Kidney tubule cell (primary cell): Measurements from ENCODE around the gene SYCN.

Source experiments
- DNase-seq: peaks from one replicate; pipeline ENCODE4 v3.0.0-alpha.2; 2018; ENCODE audit warnings: low spot score

The SYCN gene

GRCh38 chr19:39194832-39195542, 9.1 kb downstream of the SYCN start:
- DNase-seq, result peak; percentile 33

- DNase-seq, result peak; percentile 15
Measured at GRCh38 chr19:39193803-39194202, 10.3 kb downstream of the SYCN start.

DNA sequence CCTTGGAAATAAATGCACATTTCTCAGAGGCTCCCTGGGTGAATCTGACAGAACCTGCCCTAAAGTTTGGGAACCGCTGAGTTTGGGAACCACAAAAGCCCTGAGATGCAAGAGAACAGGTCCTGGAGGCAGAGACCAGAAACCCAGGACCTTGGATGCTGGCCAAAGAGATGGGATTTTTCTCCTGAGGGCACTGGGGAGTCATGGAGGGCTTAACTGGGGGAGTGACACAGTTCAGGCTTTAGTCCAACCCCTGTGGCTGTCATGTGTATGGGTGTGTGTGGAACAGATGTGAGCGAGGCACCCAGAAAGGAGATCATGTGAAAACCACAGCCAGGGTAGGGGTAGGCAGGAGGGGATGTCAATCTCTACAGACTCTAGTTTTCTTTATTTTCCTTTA, 11.2 kb downstream of the SYCN start:
- no peak for DNase-seq

- no peak for DNase-seq
Measured at GRCh38 chr19:39190768-39191167, 13.3 kb downstream of the SYCN start.

GRCh38 chr19:39188960-39189359, 15.1 kb downstream of the SYCN start:
- DNase-seq, result no peak

- no peak for DNase-seq
Measured at GRCh38 chr19:39187552-39187943, 16.5 kb downstream of the SYCN start.

DNA sequence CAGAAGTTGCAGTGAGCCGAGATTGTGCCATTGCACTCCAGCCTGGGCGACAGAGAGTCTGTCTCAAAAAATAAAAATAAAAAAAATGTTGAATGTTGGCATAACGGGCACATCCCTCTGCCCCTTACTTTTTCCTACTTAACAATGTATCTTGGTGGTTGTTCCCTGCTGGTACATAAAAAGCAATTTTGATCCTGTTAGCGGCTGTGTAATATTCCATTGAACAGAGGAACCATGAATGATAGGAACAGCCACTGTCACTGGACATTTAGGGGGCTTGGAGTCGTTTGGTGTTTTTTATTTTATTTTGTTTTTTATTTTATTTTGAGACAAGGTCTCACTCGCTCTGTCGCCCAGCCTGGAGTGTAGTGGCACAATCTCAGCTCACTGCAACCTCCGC, 17.7 kb downstream of the SYCN start:
- no peak for DNase-seq

- DNase-seq, result no peak
Measured at GRCh38 chr19:39183104-39183503, 21.0 kb downstream of the SYCN start.

DNA sequence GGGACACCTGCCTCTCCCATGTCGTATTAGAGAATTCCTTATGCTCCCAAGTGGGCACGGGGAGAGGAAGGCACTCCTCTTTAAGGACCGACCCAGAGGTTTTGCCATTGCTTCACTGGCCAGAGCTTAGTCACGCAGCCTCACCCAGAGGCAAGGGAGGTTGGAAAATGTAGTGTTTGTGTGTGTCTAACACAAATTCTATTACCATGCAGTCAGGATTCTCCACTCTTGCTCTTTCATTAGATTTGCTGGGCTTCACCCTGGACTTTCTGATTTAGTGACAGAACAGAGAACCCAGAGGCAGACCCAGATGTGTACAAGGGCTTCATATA, 21.9 kb downstream of the SYCN start:
- DNase-seq, result no peak

DNA sequence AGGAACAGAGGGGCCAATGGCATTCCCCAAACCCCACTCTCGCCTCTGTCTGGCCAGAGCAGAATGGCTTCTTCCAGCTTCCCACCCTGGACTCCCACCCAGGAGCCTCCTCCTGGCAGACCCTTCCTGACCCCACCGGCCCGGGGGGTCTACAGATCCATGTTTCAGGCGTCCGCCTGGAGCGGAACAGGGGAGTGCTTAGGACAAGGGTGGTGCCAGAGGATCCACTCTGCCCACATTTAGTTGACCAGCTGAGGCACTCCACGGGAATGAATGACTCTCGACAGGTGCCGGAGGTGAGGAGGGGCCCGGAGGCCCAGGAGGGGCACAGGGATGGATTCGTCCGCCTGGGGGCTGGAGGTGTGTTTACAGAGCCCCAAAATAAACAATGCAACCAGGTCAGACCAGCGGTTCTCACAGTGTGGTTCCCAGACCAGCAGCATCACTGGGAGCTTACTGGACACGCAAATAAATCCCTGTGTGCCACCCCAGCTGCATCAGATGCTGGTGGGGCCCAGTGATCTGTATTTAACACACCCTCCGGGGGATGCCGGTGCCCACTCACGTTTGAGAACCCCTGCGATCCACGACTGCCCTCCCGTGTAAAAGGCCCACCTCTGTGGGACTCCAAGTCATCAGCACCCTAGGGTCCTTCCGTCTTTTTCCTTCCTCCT, 22.4 kb downstream of the SYCN start:
- DNase-seq, result no peak

- DNase-seq, result no peak
Measured at GRCh38 chr19:39180749-39181148, 23.3 kb downstream of the SYCN start.

- DNase-seq, result no peak
Measured at GRCh38 chr19:39179754-39180153, 24.3 kb downstream of the SYCN start.

GRCh38 chr19:39178296-39179006, 25.6 kb downstream of the SYCN start:
- DNase-seq, result no peak

DNA sequence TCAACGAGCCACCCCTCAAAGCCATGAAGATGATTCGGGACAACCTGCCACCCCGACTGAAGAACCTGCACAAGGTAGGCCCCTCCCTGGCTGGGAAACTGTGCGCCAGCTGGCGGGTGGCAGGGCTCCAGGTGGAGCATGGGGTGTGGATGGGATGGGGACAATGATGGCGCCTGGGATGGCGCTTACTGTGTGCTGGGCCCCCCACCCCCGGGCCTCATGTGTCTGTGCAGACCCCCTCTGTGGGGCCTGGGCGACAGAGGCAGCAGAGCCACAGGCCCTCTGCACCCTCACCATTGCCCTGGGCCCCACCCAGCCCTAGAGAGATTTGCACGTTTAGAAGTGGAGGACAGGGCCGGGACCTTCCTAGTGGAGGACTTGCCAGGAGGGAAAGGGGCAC, 26.3 kb downstream of the SYCN start:
- DNase-seq, result no peak

DNA sequence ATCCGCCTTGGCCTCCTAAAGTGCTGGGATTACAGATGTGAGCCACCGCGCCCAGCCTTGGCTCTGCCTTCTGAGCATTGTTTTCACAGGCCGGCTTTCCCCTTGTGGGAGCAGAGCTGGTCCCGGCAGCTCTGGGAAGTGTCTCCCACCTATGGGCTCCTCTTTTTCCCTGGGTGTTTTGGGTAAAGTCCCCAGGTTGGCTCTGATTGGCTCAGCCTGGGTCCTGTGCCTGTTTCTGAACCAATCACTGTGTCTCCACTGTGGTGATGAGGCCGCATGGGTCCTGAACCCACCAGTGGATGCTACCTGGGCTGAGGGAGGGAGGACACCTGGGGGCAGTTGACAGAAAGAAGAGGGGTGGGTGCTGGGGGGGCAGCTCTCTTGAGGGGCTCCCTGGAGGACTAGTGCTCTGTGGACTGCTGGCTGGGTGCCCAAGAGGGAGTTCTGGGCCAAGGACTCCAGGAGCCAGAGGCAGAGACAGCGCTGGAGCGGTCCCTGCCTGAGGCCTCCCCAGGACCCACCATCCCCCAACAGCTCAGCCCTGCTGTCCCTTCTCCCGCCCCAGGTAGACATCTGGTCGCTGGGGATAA, 26.9 kb downstream of the SYCN start:
- DNase-seq, result no peak

GRCh38 chr19:39175564-39175963, 28.5 kb downstream of the SYCN start:
- DNase-seq, result no peak

- no peak for DNase-seq
Measured at GRCh38 chr19:39174558-39175544, 29.2 kb downstream of the SYCN start.

DNA sequence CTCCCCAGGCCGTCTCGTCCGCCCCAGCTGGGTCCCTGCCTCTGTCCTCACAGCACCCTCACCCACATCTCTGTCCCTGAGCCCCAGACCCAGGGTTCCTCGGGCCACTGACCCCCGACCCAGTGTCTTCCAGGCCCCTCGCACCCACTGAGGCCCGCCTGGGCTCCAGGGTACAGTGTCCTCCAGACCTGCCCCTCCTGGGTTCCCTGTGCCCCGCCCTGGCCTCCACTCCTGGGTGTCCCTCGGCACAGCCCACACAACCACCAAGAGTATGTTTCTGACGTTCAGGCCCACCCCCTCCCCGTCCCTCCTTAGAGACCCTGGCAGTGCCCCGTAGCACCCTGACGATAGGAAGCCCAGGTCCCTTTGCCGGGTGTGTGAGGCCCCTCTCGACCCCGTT, 29.9 kb downstream of the SYCN start:
- DNase-seq, result no peak

DNA sequence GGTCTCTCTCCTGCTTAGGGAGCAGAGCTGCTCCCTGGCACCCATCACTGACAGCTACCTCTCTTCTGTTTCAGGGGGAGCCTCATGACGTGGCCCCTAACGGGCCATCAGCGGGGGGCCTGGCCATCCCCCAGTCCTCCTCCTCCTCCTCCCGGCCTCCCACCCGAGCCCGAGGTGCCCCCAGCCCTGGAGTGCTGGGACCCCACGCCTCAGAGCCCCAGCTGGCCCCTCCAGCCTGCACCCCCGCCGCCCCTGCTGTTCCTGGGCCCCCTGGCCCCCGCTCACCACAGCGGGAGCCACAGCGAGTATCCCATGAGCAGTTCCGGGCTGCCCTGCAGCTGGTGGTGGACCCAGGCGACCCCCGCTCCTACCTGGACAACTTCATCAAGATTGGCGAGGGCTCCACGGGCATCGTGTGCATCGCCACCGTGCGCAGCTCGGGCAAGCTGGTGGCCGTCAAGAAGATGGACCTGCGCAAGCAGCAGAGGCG, 30.5 kb downstream of the SYCN start:
- no peak for DNase-seq

DNA sequence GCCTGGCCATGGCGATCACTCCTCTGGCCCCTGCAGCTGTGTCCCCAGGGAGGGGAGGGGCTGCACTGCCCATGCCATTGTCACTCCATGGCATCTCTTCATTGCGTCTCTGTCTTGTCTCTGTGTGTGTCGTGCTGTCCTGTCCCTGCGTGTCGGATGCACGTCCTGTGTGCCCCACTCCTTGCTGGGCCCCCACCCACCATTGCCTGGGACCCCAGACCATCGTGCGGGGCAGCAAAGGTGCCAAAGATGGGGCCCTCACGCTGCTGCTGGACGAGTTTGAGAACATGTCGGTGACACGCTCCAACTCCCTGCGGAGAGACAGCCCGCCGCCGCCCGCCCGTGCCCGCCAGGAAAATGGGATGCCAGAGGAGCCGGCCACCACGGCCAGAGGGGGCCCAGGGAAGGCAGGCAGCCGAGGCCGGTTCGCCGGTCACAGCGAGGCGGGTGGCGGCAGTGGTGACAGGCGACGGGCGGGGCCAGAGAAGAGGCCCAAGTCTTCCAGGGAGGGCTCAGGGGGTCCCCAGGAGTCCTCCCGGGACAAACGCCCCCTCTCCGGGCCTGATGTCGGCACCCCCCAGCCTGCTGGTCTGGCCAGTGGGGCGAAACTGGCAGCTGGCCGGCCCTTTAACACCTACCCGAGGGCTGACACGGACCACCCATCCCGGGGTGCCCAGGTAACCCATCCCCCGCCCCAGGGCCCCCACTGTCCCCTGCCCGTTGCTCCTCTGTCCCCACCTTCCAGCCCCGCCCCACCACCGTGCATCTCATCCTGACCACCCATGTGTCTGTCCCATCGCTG, 31.2 kb downstream of the SYCN start:
- DNase-seq, result no peak
